HG03439 (cell line): ENCODE measurements around the gene ANKRD34C.
A peak's percentile ranks its signal among the peaks of the same experiment; 100 is the strongest.
"Not testable (repeated sequence)": the region's sequence is repeated elsewhere in the genome, so short reads cannot be mapped to it uniquely, and the experiment has no call there.

ENCODE experiments used
- ATAC-seq: cut with Tn5 transposase; IDR thresholded peaks from one replicate; pipeline ENCODE4 v1.9.1; 2021; ENCODE audit warnings: mild to moderate bottlenecking, moderate library complexity; ENCODE audit not compliant: unreplicated experiment

The ANKRD34C gene

DNA sequence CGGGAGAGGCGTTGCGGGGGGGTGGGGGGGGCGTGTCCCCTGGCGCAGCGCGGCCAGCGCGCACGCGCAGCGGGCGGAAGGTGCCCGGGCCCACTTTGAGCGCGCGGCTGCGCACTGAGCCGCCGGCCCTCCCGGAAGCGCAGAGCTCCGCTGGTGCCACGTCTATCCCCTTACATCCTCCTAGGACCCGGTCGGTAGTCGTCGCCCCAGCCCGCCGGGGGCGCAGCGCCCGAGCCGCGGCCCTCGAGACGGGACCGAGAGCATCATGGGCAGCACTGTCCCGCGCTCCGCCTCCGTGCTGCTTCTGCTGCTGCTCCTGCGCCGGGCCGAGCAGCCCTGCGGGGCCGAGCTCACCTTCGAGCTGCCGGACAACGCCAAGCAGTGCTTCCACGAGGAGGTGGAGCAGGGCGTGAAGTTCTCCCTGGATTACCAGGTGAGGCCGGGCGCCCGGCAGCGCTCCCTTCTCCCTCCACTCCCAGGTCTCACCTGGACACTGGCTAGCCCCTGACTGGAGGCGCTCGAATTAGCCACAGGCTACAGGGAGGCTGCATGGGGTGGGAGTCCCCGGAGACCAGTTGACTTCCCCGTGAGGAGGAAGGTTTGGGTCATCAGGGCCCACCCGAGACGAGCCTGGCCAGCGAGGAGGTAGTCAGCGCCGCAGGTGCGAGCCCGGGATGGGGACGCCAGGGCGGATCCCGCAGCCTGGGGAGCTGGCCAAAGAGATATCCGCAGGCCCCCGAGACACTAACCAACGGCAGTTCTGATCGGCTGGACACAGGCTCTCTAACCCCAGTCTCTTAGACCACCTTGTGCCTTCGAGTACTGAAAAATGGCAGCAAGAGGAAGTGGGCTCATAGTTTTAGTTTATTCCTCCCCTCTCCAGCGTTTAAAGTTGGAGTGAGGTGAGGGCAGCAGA is 28.7 kb downstream of the ANKRD34C start, which contains the start of gene TMED3:
Gene TMED3 (plus strand): TSS at position 128 of the 916 bp plus-strand sequence. CDS start 138 bp downstream, at position 266.
- ATAC-seq: peak; percentile 92

DNA sequence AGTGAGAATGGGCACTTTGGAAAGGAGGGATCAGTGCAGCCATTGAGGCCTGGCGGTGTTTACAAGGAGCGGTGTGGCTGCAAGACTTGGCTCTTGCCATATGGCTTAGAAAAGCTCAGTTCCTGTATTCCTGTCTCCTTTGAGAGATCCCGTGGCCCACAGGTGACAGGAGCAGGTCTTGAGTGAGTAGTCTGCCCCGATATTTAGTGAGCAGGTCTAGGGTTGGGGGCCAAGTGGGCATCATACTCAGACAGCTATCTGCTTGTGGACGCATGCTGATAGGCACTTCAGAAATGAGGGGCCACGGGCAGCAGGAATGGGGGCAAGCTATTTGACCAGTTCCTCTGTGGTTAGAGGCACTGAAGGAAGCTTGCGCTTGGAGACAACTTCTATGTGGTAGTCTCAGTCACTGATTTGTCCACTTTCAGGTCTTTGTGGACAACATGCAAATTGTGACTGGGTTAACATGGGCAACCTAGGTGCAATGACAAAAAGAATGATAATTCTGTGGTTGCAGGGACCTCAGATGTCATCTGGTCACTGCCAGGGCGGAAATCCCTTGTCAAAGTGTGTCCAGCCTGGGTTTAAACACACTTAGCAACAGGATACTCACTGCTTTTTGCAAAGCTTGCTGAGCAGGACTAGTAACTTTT is 29.5 kb downstream of the ANKRD34C start:
- ATAC-seq: no peak

- no peak for ATAC-seq
Measured at GRCh38 chr15:79314186-79314585, 31.7 kb downstream of the ANKRD34C start.

DNA sequence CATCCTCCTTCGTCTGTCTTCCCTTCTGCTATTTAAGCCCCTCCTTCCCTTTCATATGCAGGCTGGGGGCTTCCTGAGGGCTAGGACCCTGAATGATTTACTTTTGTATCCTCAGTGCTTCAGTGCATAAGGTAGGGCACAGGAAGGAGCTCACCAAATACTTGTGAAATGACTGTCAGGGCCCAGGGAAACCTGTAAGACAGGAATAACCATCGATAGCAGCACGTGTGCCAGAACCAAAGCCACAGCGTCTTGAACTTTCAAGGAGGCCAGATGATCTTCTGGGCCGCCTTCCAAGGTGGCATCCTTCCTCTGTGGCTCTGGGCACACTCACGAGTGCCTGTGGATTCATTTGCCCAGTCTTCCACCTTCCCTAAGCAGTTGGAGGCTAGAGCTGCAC is 32.3 kb downstream of the ANKRD34C start:
- ATAC-seq: no peak

DNA sequence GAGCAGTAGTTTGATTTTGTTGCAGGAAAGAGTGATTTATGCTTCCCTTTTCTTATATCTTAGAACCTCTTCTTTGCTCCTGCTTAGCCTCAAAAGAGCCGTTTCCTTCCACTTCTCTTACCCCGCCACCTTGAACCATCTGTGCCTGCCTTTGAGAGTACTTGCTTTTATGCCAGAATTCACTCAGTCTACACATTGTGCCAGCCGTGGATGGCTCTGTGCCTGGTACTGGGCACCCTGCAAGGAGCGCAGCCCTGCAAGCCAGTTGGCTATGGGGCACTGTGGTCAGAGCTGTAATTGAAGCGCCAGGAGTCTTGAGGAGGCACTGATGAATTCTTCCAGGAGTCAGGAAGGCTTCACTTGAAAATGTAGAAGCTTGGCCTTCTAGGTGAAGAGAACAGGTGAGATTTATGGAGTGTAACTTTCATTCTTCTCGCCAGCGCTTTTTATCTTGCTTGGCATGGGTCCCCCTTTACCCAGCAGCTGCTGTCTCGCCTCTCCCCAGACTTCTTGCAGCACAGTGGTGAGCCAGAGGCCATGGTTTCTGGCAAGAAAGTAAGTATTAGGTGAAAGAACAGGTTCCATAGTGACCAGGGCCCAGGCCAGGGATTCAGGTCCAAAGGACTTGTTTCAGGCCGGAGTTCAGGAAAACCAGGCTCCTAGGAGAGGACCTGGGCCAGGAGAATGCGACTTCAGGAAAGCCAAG is 33.3 kb downstream of the ANKRD34C start:
- no peak for ATAC-seq

GRCh38 chr15:79316864-79317263 is 34.3 kb downstream of the ANKRD34C start:
- no peak for ATAC-seq

DNA sequence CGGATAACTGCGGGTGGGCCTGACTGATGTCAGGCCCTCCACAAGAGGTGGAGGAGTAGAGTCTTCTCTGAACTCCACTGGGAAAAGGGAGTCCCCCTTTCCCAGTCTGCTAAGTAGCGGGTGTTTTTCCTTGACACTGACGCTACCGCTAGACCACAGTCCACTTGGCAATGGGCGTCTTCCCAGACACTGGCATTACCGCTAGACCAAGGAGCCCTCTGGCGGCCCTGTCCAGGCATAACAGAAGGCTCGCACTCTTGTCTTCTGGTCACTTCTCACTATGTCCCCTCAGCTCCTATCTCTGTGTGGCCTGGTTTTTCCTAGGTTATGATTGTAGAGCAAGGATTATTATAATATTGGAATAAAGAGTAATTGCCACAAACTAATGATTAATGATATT is 37.5 kb downstream of the ANKRD34C start:
- ATAC-seq: not testable (repeated sequence)

DNA sequence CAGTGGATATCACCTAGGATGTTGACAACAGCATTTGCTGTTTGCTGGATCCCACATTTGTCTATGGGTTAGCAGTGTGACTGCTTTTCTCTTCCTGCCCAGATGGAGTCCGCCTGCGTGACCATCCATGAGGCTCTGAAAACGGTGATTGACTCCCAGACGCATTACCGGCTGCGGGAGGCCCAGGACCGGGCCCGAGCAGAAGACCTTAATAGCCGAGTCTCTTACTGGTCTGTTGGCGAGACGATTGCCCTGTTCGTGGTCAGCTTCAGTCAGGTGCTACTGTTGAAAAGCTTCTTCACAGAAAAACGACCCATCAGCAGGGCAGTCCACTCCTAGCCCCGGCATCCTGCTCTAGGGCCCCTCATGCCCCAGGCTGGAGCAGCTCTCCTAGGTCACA is 39.4 kb downstream of the ANKRD34C start:
- ATAC-seq: no peak

DNA sequence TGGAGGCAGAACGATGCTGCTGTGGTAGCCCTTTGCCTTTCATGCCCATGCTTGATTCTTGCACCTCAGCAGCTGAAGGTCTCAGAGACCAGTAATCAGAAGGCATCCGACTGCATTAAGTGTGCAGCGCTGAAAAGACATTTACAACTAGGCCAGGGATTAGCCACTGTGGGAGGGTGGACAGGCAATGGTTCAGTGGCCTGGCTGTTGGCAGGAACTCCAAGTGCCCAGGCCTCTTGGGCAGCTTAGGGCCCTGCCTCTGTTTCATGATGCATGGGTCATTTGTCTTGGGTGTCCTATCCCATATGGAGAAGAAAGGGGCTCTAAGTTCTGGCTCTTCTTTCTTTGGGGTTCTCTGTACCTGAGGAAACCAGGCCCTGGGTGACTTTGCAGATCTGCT is 39.8 kb downstream of the ANKRD34C start:
- ATAC-seq: no peak

DNA sequence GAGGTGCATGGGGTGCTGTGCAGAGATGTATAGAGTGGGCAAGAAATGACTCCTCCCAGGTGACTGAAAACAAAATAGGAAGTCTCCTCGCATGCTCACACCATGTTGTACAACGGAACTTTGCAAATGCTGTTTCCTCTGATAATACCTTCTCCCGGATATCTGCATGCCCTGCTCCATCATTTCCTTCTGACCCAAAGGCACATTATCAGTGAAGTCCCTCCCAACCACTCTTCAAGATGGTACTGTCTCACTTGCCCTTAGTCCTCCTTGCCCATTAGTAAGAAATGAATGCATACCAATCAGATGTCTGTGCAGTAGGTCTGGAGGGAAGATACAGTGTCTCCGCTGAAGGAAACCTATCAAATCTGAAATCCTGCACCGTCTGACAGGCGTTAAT is 40.4 kb downstream of the ANKRD34C start:
- no peak for ATAC-seq

GRCh38 chr15:79329171-79329611 is 46.7 kb downstream of the ANKRD34C start:
- no peak for ATAC-seq
